H4 (cell line): ENCODE measurements around the gene SLC6A7. TPM values are rescaled to one million over a fixed set of nuclear protein-coding genes. Genes with fewer than 3 reads are reported as not detected.
"Not testable (repeated sequence)": the region's sequence is repeated elsewhere in the genome, so short reads cannot be mapped to it uniquely, and the experiment has no call there.

ENCODE experiments used
- DNase-seq: peaks from one replicate; pipeline ENCODE4 v3.0.0-alpha.2; 2015; ENCODE audit warnings: low spot score
- total RNA-seq: library from RNA; depleted of rRNA; stranded (reverse); fragments of >200 nt; shearing (Covaris generic); gene quantifications from 2 replicates; pipeline ENCODE4 v1.2.3, GENCODE V29; 2014

Gene SLC6A7
- total RNA-seq, 1 experiment from 2014 or later, result not detected

GRCh38 chr5:150241298-150242160 lies 51.7 kb downstream of the SLC6A7 start:
- no peak for DNase-seq

DNA sequence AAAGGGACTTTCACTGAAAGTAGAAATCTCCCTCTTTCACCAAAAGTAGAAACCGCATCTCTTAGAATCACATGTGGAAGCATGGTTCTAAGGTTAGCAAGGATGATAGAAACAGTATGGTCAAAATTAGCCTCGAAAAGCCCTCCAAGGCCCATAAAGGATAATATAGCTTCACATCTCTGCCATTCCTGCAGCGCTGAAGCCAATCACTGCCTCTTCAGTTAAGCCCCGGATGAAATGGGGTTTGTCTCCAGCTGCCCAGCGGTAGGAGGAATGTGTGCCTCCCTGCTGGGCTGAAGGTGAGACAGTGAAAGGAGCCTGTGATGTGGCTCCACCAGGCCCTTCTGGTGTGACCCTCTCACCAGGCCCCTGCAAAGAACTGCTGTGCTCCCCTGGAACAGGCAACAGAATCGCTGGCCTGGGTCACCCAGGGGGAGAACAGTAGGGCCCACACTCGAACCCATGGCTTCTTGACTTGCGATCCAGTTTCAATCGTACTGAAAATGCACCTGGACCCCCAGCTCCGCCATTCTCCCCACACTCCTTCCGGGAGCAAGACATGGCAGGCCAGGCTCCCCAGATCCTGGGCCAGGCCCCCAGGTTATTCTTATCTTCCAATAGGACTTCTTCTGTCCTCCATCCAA lies 52.5 kb downstream of the SLC6A7 start:
- DNase-seq, result no peak

DNA sequence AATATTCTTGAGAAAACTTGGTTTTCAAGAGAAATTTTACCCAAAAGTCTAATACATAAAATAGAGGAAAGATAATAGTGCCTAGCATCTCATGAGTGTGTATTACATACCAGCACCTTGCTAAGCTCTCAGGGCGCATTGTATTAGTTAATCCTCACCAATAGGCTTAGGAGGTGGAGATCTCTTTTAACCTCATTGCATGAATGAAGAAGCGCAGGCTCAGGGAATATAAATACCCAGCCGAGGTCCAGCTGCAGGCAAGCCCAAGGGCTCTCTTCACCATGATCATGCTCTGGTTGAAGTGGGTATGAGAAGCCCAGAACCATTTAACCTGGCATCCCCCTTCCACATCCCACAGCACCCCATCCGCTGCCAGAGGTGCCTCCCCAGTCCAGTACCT lies 53.7 kb downstream of the SLC6A7 start:
- no peak for DNase-seq

- DNase-seq, result no peak
These were observed 54.3 kb downstream of the SLC6A7 start for GRCh38 chr5:150244209-150244608.

- no peak for DNase-seq
These were observed 55.4 kb downstream of the SLC6A7 start for GRCh38 chr5:150245111-150245789.

GRCh38 chr5:150245808-150246207 lies 55.9 kb downstream of the SLC6A7 start:
- no peak for DNase-seq

- DNase-seq, result no peak
These were observed 56.6 kb downstream of the SLC6A7 start for GRCh38 chr5:150246429-150246828.

DNA sequence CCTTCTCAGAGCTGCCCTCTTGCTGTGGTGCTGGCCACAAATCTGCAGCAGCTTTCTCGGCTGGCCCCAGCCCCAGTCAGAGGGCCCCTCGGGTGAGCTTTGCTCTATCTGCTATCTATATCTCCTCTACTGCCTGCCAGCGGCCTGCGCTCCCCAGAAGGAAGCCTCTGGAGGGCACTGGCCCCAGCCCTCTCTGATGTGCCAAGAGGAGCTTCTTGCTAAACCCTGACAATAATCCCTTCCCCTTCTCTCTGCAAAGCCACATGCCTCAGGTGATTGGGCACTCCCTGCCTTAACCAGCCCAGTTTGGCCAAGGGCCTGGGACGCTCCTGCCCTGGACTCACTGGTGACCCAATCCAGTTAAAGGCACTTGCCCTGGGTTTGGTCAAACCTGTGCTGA lies 57.0 kb downstream of the SLC6A7 start:
- no peak for DNase-seq

- DNase-seq, result no peak
These were observed 57.9 kb downstream of the SLC6A7 start for GRCh38 chr5:150247726-150248125.

DNA sequence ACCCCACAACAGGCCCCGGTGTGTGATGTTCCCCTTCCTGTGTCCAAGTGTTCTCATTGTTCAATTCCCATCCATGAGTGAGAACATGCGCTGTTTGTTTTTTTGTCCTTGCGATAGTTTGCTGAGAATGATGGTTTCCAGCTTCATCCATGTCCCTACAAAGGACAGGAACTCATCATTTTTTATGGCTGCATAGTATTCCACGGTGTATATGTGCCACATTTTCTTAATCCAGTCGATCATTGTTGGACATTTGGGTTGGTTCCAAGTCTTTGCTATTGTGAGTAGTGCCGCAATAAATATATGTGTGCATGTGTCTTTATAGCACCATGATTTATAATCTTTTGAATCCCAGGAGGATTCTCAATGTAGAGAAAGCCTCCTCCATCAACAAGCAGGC lies 58.6 kb downstream of the SLC6A7 start:
- not testable (repeated sequence) for DNase-seq

- DNase-seq, result no peak
These were observed 59.1 kb downstream of the SLC6A7 start for GRCh38 chr5:150248946-150249345.

DNA sequence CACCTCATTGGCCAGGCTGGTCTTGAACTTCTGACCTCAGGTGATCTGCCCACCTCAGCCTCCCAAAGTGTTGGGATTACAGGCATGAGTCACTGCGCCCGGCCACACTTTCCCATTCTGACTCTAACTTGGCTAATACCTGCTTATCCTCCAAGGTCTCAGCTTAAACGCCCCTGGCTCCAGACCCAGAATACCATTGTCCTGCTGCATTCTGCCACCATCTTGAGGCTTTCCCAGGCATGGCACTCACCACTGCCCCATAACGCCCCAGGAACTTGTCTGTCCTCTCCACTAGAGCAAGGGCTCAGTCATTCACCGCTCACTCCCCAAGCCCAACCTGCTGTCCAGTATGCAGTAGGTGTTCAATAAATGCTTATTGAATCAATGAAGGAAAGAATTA lies 59.9 kb downstream of the SLC6A7 start:
- DNase-seq, result no peak

GRCh38 chr5:150251504-150251903 lies 61.6 kb downstream of the SLC6A7 start:
- DNase-seq, result no peak

DNA sequence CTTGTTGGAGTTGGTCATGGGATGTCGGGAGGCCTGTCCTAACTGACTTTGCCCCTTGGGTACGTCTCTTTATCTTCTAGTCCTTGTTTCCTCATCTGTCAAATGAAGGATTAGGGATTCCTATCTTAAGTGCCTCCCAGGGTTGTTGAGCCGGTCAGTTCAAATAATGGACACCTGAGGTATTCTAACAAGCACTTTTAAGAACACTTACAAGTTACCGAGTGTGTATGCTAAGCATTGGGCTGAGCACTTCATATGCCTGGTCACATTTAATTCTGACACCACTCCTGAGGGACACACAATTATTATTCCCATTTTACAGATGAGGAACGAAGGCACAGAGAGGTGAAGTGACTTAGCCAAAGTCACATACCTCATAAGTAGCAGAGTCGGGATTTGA lies 62.6 kb downstream of the SLC6A7 start:
- no peak for DNase-seq

- no peak for DNase-seq
These were observed 63.8 kb downstream of the SLC6A7 start for GRCh38 chr5:150253416-150254208.

- no peak for DNase-seq
These were observed 64.5 kb downstream of the SLC6A7 start for GRCh38 chr5:150254363-150254762.

DNA sequence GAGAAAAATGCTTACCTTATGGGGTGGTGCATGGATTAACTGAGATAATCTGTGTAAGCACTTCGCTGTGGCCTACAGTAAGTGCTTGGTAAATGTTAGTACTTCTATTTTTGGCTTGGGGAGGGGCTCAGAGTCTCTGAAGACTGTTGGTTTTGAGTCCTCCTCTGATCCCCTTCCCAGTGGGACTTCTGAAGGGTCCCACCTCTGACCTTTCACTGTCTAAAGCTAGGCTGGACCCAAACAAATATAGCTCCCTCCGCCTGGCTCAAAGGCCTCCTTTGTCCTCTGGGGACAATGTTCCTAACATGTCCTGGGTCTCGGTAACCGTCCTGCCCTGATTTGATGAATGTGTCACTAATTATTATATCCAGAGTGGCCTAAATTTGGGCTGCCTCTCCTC lies 64.9 kb downstream of the SLC6A7 start:
- DNase-seq, result no peak

- DNase-seq, result no peak
These were observed 66.0 kb downstream of the SLC6A7 start for GRCh38 chr5:150255659-150256409.

DNA sequence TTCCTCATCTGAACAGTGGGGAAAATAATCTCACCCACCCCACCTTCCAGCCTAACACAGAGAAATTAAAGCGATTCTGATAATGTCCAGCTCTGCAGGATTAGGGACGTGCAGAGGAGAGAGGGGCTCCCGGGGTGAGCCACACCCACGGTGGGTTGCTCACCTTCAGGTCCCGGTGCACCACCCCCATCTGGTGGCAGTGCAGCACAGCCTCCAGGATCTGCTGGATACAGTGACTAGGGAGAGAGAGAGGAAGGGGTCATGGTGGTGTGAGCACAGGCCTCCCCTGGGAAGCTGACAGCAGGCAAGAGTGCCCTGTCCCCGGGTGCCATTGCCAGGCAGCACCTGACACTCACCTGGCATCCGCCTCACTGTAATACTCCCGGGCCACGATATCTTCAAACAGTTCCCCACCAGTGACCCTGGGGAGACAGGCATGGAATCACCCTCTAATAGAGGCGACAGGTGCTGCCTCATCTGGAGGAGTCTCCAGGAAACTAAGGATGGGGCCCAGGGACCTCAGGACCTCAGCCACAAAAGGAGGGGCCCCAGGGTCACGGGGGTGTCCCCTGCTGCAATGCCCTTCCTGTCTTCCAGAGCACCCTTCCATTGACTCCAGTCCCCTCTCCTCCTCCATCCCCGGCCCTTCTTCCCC lies 66.7 kb downstream of the SLC6A7 start:
- no peak for DNase-seq

- no peak for DNase-seq
These were observed 67.6 kb downstream of the SLC6A7 start for GRCh38 chr5:150257424-150257823.

GRCh38 chr5:150258130-150258529 lies 68.3 kb downstream of the SLC6A7 start:
- no peak for DNase-seq
